Neutrophil (primary cell): ENCODE results near the gene CELA2A.

Source experiments
- H3K27ac ChIP-seq: fragments of 200-600 bp; sonication (generic); 2 replicates; pipeline ENCODE4 v1.5.1; 2016; ENCODE audit warnings: mild to moderate bottlenecking, moderate library complexity
- H3K27me3 ChIP-seq: fragments of 200-600 bp; sonication (generic); 2 replicates; pipeline ENCODE4 v1.6.0; 2016; ENCODE audit warnings: mild to moderate bottlenecking
- H3K36me3 ChIP-seq: fragments of 200-600 bp; sonication (generic); 2 replicates; pipeline ENCODE4 v1.5.1; 2017
- H3K4me1 ChIP-seq, 2 experiments: fragments of 200-600 bp in 1 of 2; sonication (generic) in 1 of 2; 1 replicate in 1 of 2; 2 replicates in 1 of 2; pipeline versions ENCODE4 v1.5.1 to v1.6.1; 2013 to 2016; ENCODE audit warnings: low read depth in 1 of 2, low read length in 1 of 2, mild to moderate bottlenecking in 1 of 2, moderate library complexity in 1 of 2; ENCODE audit not compliant: control insufficient read depth in 1 of 2, insufficient read depth in 1 of 2
- H3K4me3 ChIP-seq, 2 experiments: fragments of 200-600 bp in 1 of 2; sonication (generic) in 1 of 2; 1 replicate in 1 of 2; 2 replicates in 1 of 2; pipeline ENCODE4 v1.5.1; 2013 to 2016; ENCODE audit warnings: low read depth in 1 of 2, low read length in 1 of 2, mild to moderate bottlenecking in 1 of 2, moderate library complexity in 1 of 2
- H3K9me3 ChIP-seq: fragments of 200-600 bp; sonication (generic); 2 replicates; pipeline ENCODE4 v1.5.1; 2016
- CTCF ChIP-seq: fragments of 200-600 bp; sonication (generic); IDR thresholded peaks from 2 replicates; pipeline ENCODE4 v1.5.1; 2016; ENCODE audit warnings: antibody characterized with exemption

Gene CELA2A

GRCh38 chr1:15414445-15414983 lies 42.0 kb upstream of the CELA2A start:
- no peak for TF ChIP-seq CTCF
- Histone ChIP-seq H3K4me1 (peaks cover 76 to 77% of the 10 kb centered on the region in 2 experiments), H3K27ac (peak overlapping the region; percentile 100), H3K27me3 (no peaks in the 10 kb centered on the region), H3K4me3 (peak overlapping the region; percentile 83 to 95), H3K9me3 (no peaks in the 10 kb centered on the region), H3K36me3 (peaks cover 62% of the 10 kb centered on the region)

- peaks cover 90 to 98% of the 10 kb centered on the region in 2 experiments for H3K4me1 ChIP-seq
- H3K27ac ChIP-seq: peak overlapping the region; percentile 100
- H3K9me3 ChIP-seq: no peaks in the 10 kb centered on the region
- peaks cover 84% of the 10 kb centered on the region for H3K36me3 ChIP-seq
- peak overlapping the region; percentile 83 to 95 for H3K4me3 ChIP-seq
- no peak for TF ChIP-seq CTCF
- no peaks in the 10 kb centered on the region for H3K27me3 ChIP-seq
These were observed 39.2 kb upstream of the CELA2A start for GRCh38 chr1:15417059-15417934.

- no peak for TF ChIP-seq CTCF
- H3K27me3 ChIP-seq: no peaks in the 10 kb centered on the region
- H3K9me3 ChIP-seq: no peaks in the 10 kb centered on the region
- H3K4me3 ChIP-seq: peak overlapping the region in 1 of 2 experiments; percentile 5
- peak overlapping the region; percentile 100 for H3K27ac ChIP-seq
- H3K36me3 ChIP-seq: peaks cover 82% of the 10 kb centered on the region
- H3K4me1 ChIP-seq: peaks cover 85 to 93% of the 10 kb centered on the region in 2 experiments
These were observed 37.6 kb upstream of the CELA2A start for GRCh38 chr1:15418806-15419515.

- peak; percentile 41 for TF ChIP-seq CTCF
- Histone ChIP-seq H3K4me1 (peaks cover 65 to 80% of the 10 kb centered on the region in 2 experiments), H3K27me3 (no peaks in the 10 kb centered on the region), H3K27ac (peak overlapping the region; percentile 100), H3K36me3 (peaks cover 82% of the 10 kb centered on the region), H3K4me3 (peak overlapping the region in 1 of 2 experiments; percentile 14), H3K9me3 (no peaks in the 10 kb centered on the region)
These were observed 35.6 kb upstream of the CELA2A start for GRCh38 chr1:15420853-15421465.

- TF ChIP-seq CTCF: no peak
- no peaks in the 10 kb centered on the region for H3K9me3 ChIP-seq
- no peak overlapping the region for H3K4me3 ChIP-seq
- peak overlapping the region; percentile 57 for H3K27ac ChIP-seq
- no peaks in the 10 kb centered on the region for H3K27me3 ChIP-seq
- H3K36me3 ChIP-seq: peaks cover 90% of the 10 kb centered on the region
- H3K4me1 ChIP-seq: peaks cover 46 to 61% of the 10 kb centered on the region in 2 experiments
These were observed 33.7 kb upstream of the CELA2A start for GRCh38 chr1:15422871-15423270.
